NCI-H128 (cell line): Measurements from ENCODE around the gene FIS1.

Experiments used
- DNase-seq: peaks from one replicate; lab custom pipeline; 2025; ENCODE audit not compliant: unreplicated experiment; lab: John Stamatoyannopoulos, UW

The FIS1 gene

GRCh38 chr7:101235050-101235449 is 9.8 kb downstream of the FIS1 start:
- no peak for DNase-seq

- DNase-seq = no peak
Measured at GRCh38 chr7:101234636-101235035, 10.2 kb downstream of the FIS1 start.

GRCh38 chr7:101233907-101234547 is 10.9 kb downstream of the FIS1 start:
- DNase-seq = no peak

GRCh38 chr7:101232141-101232850 is 12.6 kb downstream of the FIS1 start:
- peak; percentile 30 for DNase-seq

- DNase-seq = no peak
Measured at GRCh38 chr7:101231644-101232043, 13.2 kb downstream of the FIS1 start.

- DNase-seq = no peak
Measured at GRCh38 chr7:101226721-101227120, 18.2 kb downstream of the FIS1 start.

GRCh38 chr7:101225650-101226049 is 19.2 kb downstream of the FIS1 start:
- DNase-seq = no peak

GRCh38 chr7:101223528-101223927 is 21.4 kb downstream of the FIS1 start:
- no peak for DNase-seq

- DNase-seq = no peak
Measured at GRCh38 chr7:101222275-101222830, 22.5 kb downstream of the FIS1 start.

- no peak for DNase-seq
Measured at GRCh38 chr7:101220295-101220694, 24.6 kb downstream of the FIS1 start.

- no peak for DNase-seq
Measured at GRCh38 chr7:101218236-101219125, 26.4 kb downstream of the FIS1 start.

GRCh38 chr7:101217388-101218235 is 27.3 kb downstream of the FIS1 start, which contains the start of the genes PLOD3 and ZNHIT1:
Gene PLOD3 (minus strand): TSS chr7:101217581. CDS start chr7:101217274, 307 bp downstream.
Gene ZNHIT1 (plus strand): TSS chr7:101218165. CDS start chr7:101218196, 31 bp downstream.
- peak; percentile 96 for DNase-seq

GRCh38 chr7:101216860-101217387 is 28.0 kb downstream of the FIS1 start:
- DNase-seq = no peak

GRCh38 chr7:101216001-101216859 is 28.7 kb downstream of the FIS1 start:
- no peak for DNase-seq

- DNase-seq = no peak
Measured at GRCh38 chr7:101212014-101212413, 32.9 kb downstream of the FIS1 start.

- DNase-seq = no peak
Measured at GRCh38 chr7:101211501-101211900, 33.4 kb downstream of the FIS1 start.

- no peak for DNase-seq
Measured at GRCh38 chr7:101210143-101210542, 34.7 kb downstream of the FIS1 start.

- no peak for DNase-seq
Measured at GRCh38 chr7:101208794-101209193, 36.1 kb downstream of the FIS1 start.

GRCh38 chr7:101207459-101207858 is 37.4 kb downstream of the FIS1 start:
- DNase-seq = no peak
